ENCODE results near the gene DGKI.

DGKI gene

DNA sequence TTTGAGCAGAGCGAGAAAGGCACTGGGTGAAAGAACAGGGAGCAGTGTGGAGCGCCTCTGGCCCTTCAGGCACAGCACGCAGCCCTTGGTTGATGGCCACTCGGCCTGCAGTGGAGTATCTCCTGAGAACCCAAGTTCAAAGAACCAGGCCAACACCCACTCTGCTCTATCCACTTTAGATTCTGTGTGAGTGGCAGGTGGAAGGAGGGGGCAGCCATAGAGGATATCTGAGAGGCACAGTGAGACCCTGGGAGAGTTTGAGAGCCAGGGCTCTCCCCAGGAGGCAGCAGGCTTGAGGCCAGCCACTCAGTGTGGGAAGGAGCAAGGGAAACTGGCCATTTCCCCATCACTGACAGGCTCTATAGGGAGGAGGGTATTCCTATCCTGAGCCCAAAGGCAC is 450.7 kb downstream of the DGKI start:
- DNase-seq, result no peak

GRCh38 chr7:137395420-137395819 is 451.4 kb downstream of the DGKI start:
- DNase-seq, result no peak

- DNase-seq, result no peak
Measured at GRCh38 chr7:137393570-137393969, 453.2 kb downstream of the DGKI start.

- DNase-seq, result no peak
Measured at GRCh38 chr7:137390076-137390475, 456.7 kb downstream of the DGKI start.

GRCh38 chr7:137388916-137389315 is 457.9 kb downstream of the DGKI start:
- DNase-seq, result no peak

GRCh38 chr7:137386966-137387365 is 459.8 kb downstream of the DGKI start:
- no peak for DNase-seq

- peak; percentile 4 for DNase-seq
Measured at GRCh38 chr7:137381045-137381444, 465.7 kb downstream of the DGKI start.

DNA sequence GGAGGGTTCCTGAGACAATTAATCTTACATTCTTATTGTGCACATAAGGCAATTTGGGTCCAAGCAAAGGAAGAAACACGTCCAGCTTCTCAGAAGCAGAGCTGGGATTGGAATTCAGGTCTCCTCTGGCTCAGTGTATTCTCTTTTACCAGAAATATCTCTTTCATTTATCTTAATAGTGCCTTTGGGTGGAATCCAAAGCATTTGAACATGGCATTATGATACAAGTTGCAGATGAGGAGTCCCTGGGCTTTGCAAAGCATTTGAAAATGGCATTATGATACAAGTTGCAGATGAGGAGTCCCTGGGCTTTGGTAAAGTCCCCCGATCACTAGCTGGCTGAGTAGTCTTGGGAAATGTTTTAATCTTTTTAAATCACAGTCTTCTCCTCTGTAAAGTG is 473.3 kb downstream of the DGKI start:
- no peak for DNase-seq

DNA sequence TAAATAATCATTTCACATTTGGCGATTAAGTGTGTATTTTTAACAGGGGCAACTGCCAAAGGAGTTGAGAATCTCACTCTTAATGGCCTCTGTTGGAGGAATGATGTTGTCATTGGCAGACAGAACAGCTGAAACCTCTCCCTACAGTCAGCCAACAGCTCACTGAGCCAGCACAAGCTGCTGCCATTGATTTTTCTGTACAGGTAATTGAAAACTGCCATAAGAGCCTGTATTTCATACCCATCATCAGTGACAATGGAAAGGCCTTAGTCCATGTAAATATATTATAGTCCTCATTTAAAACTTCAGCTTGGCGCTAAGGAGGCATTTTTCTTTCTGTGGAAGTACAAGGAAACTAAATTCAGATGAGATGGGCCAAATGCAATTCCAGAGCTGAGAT is 475.2 kb downstream of the DGKI start:
- no peak for DNase-seq

GRCh38 chr7:137366995-137367394 is 479.8 kb downstream of the DGKI start:
- no peak for DNase-seq

DNA sequence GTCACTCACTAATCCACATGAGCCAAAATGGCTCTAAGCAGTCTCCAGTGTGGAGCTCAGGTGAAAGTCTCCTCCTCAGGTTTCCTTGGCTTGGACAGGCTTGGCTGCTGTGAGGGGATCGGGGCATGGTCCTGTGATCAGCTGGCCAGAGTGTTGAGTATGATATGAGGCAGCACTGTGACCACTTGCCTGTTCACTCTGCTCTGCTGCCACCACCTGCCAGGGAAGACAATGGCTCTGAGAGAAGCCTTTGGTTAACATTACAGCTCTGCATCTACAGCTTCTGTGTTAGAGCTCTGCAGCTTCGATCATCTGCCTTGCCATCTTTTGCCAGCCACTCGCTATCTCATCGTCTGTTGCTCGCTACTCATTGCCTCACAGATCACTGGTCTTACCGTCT is 483.1 kb downstream of the DGKI start:
- no peak for DNase-seq

GRCh38 chr7:137360087-137360679 is 486.6 kb downstream of the DGKI start:
- no peak for DNase-seq

DNA sequence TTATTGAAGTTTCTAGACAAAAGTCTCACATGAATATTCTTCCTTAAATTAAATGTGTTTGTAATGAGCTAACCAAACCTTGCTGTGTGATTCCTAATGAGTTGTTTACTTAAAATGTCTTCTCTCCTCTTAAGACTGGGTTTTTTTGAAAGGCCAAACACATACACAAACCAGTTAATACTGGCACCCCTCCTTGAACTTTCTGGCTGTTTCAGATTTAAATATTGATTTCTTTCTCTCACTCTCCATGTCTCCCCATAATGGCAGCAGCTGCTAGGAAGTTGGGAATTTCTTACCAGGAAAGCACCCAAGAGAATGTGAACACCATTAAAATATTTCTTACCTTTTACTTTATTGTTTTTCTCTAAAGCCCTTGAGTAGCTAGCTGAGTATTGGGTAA is 491.8 kb downstream of the DGKI start:
- no peak for DNase-seq

- no peak for DNase-seq
Measured at GRCh38 chr7:137354396-137354795, 492.4 kb downstream of the DGKI start.

DNA sequence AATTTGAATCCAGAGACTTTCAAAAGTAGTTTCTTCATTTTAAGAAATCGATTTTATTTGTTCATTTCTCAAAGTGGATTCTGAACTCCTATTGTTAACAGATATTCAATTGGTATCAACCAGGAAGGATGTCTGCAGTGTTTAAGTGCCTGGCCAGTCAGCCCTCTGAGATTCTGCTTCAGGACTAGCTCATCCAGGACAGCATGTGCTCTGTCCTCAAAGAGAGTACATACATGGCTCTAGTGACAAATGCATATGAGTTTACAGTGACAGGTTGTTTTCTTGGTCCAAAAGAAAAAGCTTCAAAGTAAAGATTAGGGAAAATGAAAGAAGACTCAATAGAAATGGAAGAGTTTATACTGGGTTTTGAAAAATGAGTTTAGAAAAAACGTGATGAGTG is 494.8 kb downstream of the DGKI start:
- no peak for DNase-seq

DNA sequence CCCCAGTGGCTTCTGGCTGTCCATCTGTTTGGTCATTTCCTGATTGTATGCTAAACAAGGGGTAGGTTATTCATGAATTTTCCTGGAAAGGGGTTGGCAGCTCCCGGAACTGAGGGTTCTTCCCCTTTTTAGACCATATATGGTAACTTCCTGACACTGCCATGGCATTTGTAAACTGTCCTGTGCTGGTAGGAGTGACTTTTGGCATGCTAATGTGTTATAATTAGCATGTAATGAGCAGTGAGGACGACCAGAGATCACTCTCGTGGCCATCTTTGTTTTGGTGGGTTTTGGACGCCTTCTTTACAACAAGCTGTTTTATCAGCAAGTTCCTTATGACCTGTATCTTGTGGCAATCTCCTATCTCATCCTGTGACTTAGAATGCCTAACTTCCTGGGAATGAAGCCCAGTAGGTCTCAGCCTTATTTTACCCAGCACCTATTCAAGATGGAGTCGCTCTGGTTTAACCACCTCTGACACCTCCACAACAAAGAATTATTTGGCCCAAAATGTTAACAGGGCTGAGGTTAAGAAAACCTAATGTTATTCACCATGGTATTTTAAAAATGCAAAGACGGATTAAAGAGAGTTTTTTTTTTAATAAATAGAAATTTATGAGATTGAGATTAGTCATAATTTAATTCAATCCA is 500.9 kb downstream of the DGKI start:
- DNase-seq, result no peak

DNA sequence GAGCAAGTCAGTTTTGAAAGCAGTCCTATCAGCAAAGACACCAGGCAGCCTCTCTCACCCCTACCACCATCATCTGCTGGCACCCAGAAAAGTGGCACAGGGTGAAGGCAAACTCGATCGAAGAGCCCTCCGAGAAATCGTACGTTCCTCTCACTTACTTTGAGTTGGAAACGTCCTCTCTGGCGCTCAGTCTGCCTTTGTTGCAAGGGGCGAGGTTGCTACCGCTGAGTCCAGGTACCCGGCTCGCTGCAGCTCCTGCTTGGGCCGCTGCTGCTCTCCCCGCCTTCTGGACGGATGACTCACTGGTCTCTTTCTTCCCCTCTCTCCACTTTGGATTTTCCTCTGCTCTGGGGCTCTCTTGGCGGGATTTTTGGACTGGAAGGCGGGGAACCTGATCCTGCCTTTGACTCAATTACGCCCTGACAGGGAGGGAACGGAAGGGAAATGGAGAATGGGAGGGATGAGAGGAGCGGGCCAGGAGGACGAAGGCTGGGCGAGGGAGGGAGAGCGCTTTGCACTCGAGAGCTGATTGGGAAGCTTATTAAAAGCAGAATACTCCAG is 503.4 kb downstream of the DGKI start, which contains the start of gene PTN:
Gene PTN, minus strand, starts transcription at position 453 of the 561 bp plus-strand sequence. CDS start 88,760 bp downstream, outside the sequence.
- DNase-seq, result peak; percentile 47

- DNase-seq, result no peak
Measured at GRCh38 chr7:137342828-137343261, 503.9 kb downstream of the DGKI start.

DNA sequence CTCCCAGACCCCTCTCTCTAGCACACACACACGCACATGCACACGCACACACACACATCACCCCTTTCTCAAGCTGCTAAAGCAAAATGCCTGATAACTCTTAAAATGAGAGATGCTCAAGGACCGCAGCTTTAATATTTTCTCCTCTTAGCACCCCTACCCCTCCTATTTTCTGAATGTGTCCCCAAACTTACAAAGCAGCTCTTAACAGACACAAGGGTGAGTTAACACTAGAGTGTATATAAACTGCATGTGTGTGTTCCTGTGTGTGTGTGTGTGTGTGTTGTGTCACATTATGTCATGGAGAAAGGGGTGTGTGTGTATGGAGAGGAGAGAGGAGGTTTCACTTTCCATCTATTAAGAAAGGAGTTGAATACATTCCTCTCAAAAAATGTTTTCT is 504.5 kb downstream of the DGKI start:
- DNase-seq, result no peak

DNA sequence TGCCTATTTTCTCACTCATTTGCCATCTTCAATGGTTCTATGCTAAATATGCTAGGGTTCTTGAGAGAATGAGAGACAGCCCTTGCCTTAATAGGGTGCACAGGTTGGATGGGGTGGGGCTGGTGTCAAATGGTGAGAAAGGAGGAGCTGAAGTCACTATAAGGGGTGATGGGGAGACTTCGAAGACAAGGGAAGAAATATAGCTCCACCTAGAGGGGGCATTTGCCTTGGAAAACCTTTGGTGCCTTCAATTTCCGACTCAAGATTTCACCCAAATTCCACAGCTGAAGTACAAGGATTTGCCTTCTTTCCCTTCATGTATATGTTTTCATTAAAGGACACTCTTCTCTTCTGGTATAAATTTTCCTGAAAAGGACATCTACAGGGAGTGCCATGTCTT is 508.9 kb downstream of the DGKI start:
- DNase-seq, result no peak

- no peak for DNase-seq
Measured at GRCh38 chr7:137335814-137336213, 511.0 kb downstream of the DGKI start.

DNA sequence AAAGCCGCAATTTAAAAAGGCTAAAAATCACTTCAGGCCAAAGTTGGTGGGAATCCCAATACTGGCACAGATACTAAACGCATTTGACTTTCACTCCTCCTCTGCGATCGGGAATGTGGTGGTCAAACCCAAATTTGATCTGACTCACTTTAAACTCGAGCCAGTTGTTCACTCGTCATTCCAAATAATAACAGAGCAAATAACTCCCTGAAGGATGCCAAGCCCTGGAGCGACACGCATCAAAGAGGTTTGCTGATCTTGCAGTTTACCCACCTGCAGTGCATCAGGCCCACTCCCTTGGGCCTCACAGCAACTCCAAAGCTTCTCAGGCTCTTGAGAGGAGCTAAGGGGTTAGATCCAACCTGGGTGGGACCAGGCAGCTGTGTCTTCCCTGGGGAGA is 515.4 kb downstream of the DGKI start:
- DNase-seq, result no peak

Data from NCI-H524 treated with DMSO at 0.1 percent for 48 hours (cell line).